ENCODE data around the gene L3MBTL4. TPM values are rescaled to one million over a fixed set of nuclear protein-coding genes. Genes with fewer than 3 reads are reported as not detected.

The L3MBTL4 gene
- total RNA-seq, 1 experiment from 2014 or later = not detected

GRCh38 chr18:6044319-6044718 is 370.4 kb downstream of the L3MBTL4 start (continued):
- TF ChIP-seq REST (IDR thresholded peaks at IDR 0.05; ENCODE audit: low read depth) (no peak), YY1 (IDR thresholded peaks at IDR 0.05; ENCODE audit: extremely low read depth, insufficient replicate concordance, low read depth, low read length) (no peak)

- DNase-seq (ENCODE audit: low read depth, low spot score) = no peak
- Histone ChIP-seq H3K4me1 (ENCODE audit: control insufficient read depth in 1 of 2, insufficient read depth in 2 of 2, low read length in 2 of 2) (no peaks in the 10 kb centered on the region), H3K9ac (ENCODE audit: low read length) (no peak overlapping the region), H3K4me2 (ENCODE audit: low read length) (no peak overlapping the region), H3K36me3 (ENCODE audit: control insufficient read depth in 1 of 2, insufficient read depth in 2 of 2, low read length in 2 of 2) (no peaks in the 10 kb centered on the region), H3K4me3 (replicated peaks in 1 of 2; ENCODE audit: low read depth in 1 of 2, low read length in 2 of 2) (no peak overlapping the region), H4K20me1 (ENCODE audit: insufficient read depth) (no peaks in the 10 kb centered on the region), H3K79me2 (ENCODE audit: insufficient read depth, low read length) (no peaks in the 10 kb centered on the region), H3K9me2 (ENCODE audit: insufficient read depth) (no peaks in the 10 kb centered on the region), H3K27ac (ENCODE audit: low read depth, low read length) (no peak overlapping the region), H3K27me3 (ENCODE audit: insufficient read depth, low read length) (no peaks in the 10 kb centered on the region), H3K9me3 (ENCODE audit: control insufficient read depth in 1 of 2, insufficient read depth in 1 of 2, low read depth in 1 of 2, low read length in 2 of 2) (peaks cover 12 to 14% of the 10 kb centered on the region in 2 experiments; a peak in 3 of 4 replicates), H2AFZ (ENCODE audit: low read depth, low read length, poor library complexity, severe bottlenecking) (no peak overlapping the region)
- ATAC-seq = no peak
- POLR2A ChIA-PET = no interaction called here
- CTCF ChIA-PET = no interaction called here
- no TSS peak for BruUV-seq (replicated peaks)
- RAD21 ChIA-PET (ENCODE audit: low non-redundant PET in 1 of 2, low total read pairs in 2 of 2, uncharacterized antibody in 2 of 2, unreplicated experiment in 2 of 2) = no interaction called here
- intact Hi-C loops (cut with micrococcal nuclease) = no loop called here
- TF ChIP-seq ZNF274 (IDR thresholded peaks at IDR 0.05; ENCODE audit: low read depth, low read length) = no peak
- TF ChIP-seq CTCF (IDR thresholded peaks at IDR 0.05 in 2 of 3, conservative IDR thresholded peaks at IDR 0.05 in 1 of 3; ENCODE audit: borderline replicate concordance in 1 of 3, insufficient read depth in 1 of 3, low read depth in 2 of 3, low read length in 2 of 3) = no peak
- no peak for TF ChIP-seq CBX3 (IDR thresholded peaks at IDR 0.05; ENCODE audit: low read depth)
- no peak for TF ChIP-seq ZFX (IDR thresholded peaks at IDR 0.05)
- no peak for TF ChIP-seq RAD21 (IDR thresholded peaks at IDR 0.05; ENCODE audit: low read depth)
- TF ChIP-seq CEBPB (IDR thresholded peaks at IDR 0.05; ENCODE audit: low read depth) = no peak
- TF ChIP-seq EZH2 (IDR thresholded peaks at IDR 0.05) = no peak
- no peak for TF ChIP-seq ZBTB33 (IDR thresholded peaks at IDR 0.05; ENCODE audit: extremely low read depth, insufficient replicate concordance, low read length)
- no peak for TF ChIP-seq SRF (IDR thresholded peaks at IDR 0.05; ENCODE audit: low read depth)
- no peak for TF ChIP-seq JUND (IDR thresholded peaks at IDR 0.05)
- no peak for TF ChIP-seq ELF1 (IDR thresholded peaks at IDR 0.05; ENCODE audit: borderline replicate concordance, low read depth)
- no peak for TF ChIP-seq EGR1 (IDR thresholded peaks at IDR 0.05; ENCODE audit: low read depth)
- TF ChIP-seq MAX (IDR thresholded peaks at IDR 0.05) = no peak
These were observed 375.7 kb downstream of the L3MBTL4 start for GRCh38 chr18:6039055-6039454.
